GM21723 (cell line): ENCODE results near the gene MAPK6.
"Not testable (repeated sequence)": the region's sequence is repeated elsewhere in the genome, so short reads cannot be mapped to it uniquely, and the experiment has no call there.

ENCODE experiments used
- ATAC-seq: cut with Tn5 transposase; IDR thresholded peaks from one replicate; pipeline ENCODE4 v1.9.1; 2021; ENCODE audit warnings: mild to moderate bottlenecking, moderate library complexity; ENCODE audit not compliant: unreplicated experiment

Gene MAPK6

GRCh38 chr15:52042051-52042851 is 23.2 kb downstream of the MAPK6 start:
- ATAC-seq, result no peak

- ATAC-seq, result not testable (repeated sequence)
These were observed 26.8 kb downstream of the MAPK6 start for GRCh38 chr15:52045795-52046298.

GRCh38 chr15:52046552-52046951 is 27.5 kb downstream of the MAPK6 start:
- not testable (repeated sequence) for ATAC-seq

- no peak for ATAC-seq
These were observed 31.4 kb downstream of the MAPK6 start for GRCh38 chr15:52050416-52050815.

GRCh38 chr15:52052066-52052935 is 33.3 kb downstream of the MAPK6 start:
- ATAC-seq, result no peak

GRCh38 chr15:52054381-52054780 is 35.4 kb downstream of the MAPK6 start:
- ATAC-seq, result no peak

GRCh38 chr15:52054858-52055257 is 35.8 kb downstream of the MAPK6 start:
- ATAC-seq, result not testable (repeated sequence)

- ATAC-seq, result no peak
These were observed 37.0 kb downstream of the MAPK6 start for GRCh38 chr15:52056001-52056400.

GRCh38 chr15:52056496-52056895 is 37.5 kb downstream of the MAPK6 start:
- no peak for ATAC-seq

- ATAC-seq, result no peak
These were observed 39.0 kb downstream of the MAPK6 start for GRCh38 chr15:52057996-52058395.

GRCh38 chr15:52060501-52060900 is 41.5 kb downstream of the MAPK6 start:
- ATAC-seq, result no peak

- ATAC-seq, result no peak
These were observed 48.0 kb downstream of the MAPK6 start for GRCh38 chr15:52066842-52067544.

- no peak for ATAC-seq
These were observed 48.5 kb downstream of the MAPK6 start for GRCh38 chr15:52067545-52067926.

- ATAC-seq, result no peak
These were observed 49.1 kb downstream of the MAPK6 start for GRCh38 chr15:52068004-52068615.

- no peak for ATAC-seq
These were observed 50.5 kb downstream of the MAPK6 start for GRCh38 chr15:52069559-52069958.

GRCh38 chr15:52071570-52071969 is 52.6 kb downstream of the MAPK6 start:
- no peak for ATAC-seq

GRCh38 chr15:52076889-52077781 is 58.1 kb downstream of the MAPK6 start:
- no peak for ATAC-seq

- ATAC-seq, result no peak
These were observed 59.3 kb downstream of the MAPK6 start for GRCh38 chr15:52078197-52078875.
